Activated naive CD4-positive, alpha-beta T cell treated with anti-CD3 and anti-CD28 coated beads for 36 hours (primary cell): ENCODE measurements around the gene PDZRN4. TPM values are rescaled to one million over a fixed set of nuclear protein-coding genes. Genes with fewer than 3 reads are reported as not detected.
"Not testable (repeated sequence)": the region's sequence is repeated elsewhere in the genome, so short reads cannot be mapped to it uniquely, and the experiment has no call there.

Source experiments
- CTCF ChIA-PET: fragments of 350-600 bp; sonication (Branson Sonifier 250); formaldehyde crosslinking; loops from one replicate; lab custom pipeline; 2021; ENCODE audit warnings: antibody characterized with exemption; lab: Charles Lee
- DNase-seq: peaks from one replicate; pipeline ENCODE4 v3.0.0-alpha.2; 2020
- H3K27ac Mint-ChIP-seq: one replicate; pipeline ENCODE4 v1.8.0; 2021; ENCODE audit warnings: mild to moderate bottlenecking, mixed read lengths
- H3K27me3 Mint-ChIP-seq: one replicate; pipeline ENCODE4 v1.8.0; 2021; ENCODE audit warnings: low read depth, mixed read lengths
- H3K36me3 Mint-ChIP-seq: one replicate; pipeline ENCODE4 v1.8.0; 2021; ENCODE audit warnings: low read depth, mixed read lengths
- H3K4me1 Mint-ChIP-seq: one replicate; pipeline ENCODE4 v1.8.0; 2021; ENCODE audit warnings: low read depth, mixed read lengths
- H3K4me3 Mint-ChIP-seq: one replicate; pipeline ENCODE4 v1.8.0; 2021; ENCODE audit warnings: mild to moderate bottlenecking, moderate library complexity, mixed read lengths
- H3K9me3 Mint-ChIP-seq: one replicate; pipeline ENCODE4 v1.8.0; 2021; ENCODE audit warnings: mixed read lengths
- intact Hi-C: fragments of 100-400 bp; cut with micrococcal nuclease; formaldehyde crosslinking; loops from one replicate; pipeline ENCODE4 v1.15.1; 2023
- total RNA-seq, 2 experiments: library from RNA; stranded (reverse); gene quantifications; one replicate each; pipeline ENCODE4 v1.2.3, GENCODE V29; 2021

Gene PDZRN4
- total RNA-seq, 2 experiments from 2014 or later: not detected

DNA sequence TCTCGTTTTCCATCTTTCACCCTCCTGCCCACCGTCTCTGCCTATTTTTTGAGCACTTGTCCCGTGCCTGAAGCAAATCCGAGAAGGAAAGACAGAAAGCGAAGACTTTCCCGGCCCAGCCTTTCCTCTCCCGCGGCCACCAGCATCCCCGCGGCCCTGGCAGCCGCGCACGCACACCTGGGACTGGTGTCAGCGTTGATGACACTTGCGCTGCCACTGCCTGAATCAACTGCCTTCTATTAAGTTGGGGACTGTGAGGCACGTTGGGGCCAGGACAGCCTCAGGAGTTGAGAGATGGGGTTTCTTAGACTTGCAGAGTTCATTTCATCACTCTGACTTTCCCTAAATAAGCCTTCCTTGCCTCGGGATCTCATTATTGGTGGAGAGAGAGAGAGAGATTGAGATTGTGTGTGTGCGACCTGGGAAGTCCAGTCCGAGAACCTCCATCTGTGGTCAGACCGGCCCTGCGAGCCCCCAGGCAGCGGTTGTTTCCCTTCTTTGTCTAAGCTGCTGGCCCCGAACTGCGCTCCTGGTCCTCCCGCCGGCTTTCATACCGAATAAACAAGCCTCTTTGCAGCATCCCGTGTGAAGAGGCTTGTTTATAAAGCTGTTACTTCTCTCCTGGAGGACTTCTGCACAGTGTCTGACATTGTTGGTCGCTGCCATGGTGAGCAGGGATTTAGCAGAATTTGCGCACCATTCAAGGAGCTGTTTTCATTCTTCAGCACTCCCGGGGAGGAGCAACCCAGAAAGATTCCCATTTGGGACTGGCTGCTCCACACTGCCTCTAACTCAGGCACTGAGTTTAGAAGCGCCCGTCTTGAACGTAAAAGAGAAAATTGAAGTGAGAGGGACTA, 1.5 kb downstream of the PDZRN4 start:
- Mint-ChIP-seq H3K4me1 (peaks cover 10% of the 10 kb centered on the region), H3K27ac (no peak overlapping the region), H3K9me3 (no peaks in the 10 kb centered on the region), H3K27me3 (peaks cover 30% of the 10 kb centered on the region), H3K4me3 (no peak overlapping the region), H3K36me3 (peaks cover 4% of the 10 kb centered on the region)
- intact Hi-C loops: no loop called here
- CTCF ChIA-PET: no interaction called here
- DNase-seq: no peak

DNA sequence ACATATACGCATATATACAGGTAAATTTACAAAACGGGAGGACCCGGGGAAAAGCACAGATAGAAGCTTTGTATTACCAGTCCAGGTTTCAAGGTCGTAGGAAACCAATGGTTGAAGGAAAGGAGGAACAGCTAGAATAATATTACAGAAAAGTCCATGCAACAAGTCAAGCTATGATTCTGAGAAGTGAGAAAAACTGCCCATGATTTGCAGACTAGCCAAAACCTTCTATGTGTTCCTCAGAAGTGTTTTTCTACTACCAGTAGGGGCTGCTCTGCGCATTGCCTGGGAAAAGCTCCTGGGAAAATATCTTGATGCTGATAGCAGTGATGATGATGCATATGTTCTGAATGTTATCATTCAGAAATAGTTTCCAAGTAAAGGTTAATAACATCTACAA, 2.2 kb downstream of the PDZRN4 start:
- intact Hi-C loops: no loop called here
- H3K27me3 Mint-ChIP-seq: peaks cover 27% of the 10 kb centered on the region
- no peaks in the 10 kb centered on the region for H3K9me3 Mint-ChIP-seq
- no peak overlapping the region for H3K4me3 Mint-ChIP-seq
- CTCF ChIA-PET: no interaction called here
- H3K4me1 Mint-ChIP-seq: peaks cover 10% of the 10 kb centered on the region
- DNase-seq: no peak
- peaks cover 4% of the 10 kb centered on the region for H3K36me3 Mint-ChIP-seq
- no peak overlapping the region for H3K27ac Mint-ChIP-seq

DNA sequence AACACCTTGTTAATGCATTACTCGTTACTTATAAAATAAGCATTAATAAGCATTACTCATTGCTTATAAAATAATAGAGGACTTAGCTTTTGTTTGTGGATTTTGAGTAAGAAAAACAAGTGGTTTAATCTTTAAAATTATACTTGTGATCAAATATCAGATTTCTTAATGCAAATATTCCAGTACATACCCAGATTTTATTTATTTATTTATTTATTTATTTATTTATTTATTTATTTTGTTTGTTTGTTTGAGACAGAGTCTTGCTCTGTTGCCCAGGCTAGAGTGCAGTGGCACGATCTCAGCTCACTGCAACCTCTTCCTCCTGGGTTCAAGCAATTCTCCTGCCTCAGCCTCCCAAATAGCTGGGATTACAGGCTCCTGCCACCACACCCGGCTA, 3.4 kb downstream of the PDZRN4 start:
- H3K27ac Mint-ChIP-seq, intact Hi-C loops: not testable (repeated sequence)

DNA sequence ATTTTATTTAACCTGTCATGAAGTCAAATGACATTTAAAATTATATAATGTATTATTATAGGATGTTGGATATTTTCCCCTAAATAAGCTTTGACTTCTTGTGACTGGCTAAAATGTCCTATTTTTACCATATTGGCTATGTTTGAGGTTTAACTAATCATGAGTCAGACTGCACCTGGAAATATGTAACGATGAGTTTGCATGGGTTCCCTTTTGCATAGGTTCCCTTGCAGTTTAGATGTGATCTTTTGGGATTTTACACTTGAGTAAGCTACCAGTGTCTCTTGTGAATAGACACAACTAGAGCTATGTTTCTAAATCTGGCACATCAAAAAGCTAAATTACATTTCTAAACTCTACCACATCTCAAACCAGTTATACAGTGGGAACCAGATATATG, 5.2 kb downstream of the PDZRN4 start:
- no peak for DNase-seq
- H3K36me3 Mint-ChIP-seq: peaks cover 2% of the 10 kb centered on the region
- H3K4me1 Mint-ChIP-seq: peaks cover 5% of the 10 kb centered on the region
- CTCF ChIA-PET: no interaction called here
- intact Hi-C loops: no loop called here
- H3K9me3 Mint-ChIP-seq: no peaks in the 10 kb centered on the region
- H3K4me3 Mint-ChIP-seq: no peak overlapping the region
- H3K27ac Mint-ChIP-seq: no peak overlapping the region
- H3K27me3 Mint-ChIP-seq: peaks cover 16% of the 10 kb centered on the region

More for the DNA sequence above, 3.4 kb downstream of the PDZRN4 start:
- H3K36me3 Mint-ChIP-seq, H3K4me3 Mint-ChIP-seq, DNase-seq, H3K9me3 Mint-ChIP-seq, CTCF ChIA-PET: not testable (repeated sequence)
- peaks cover 10% of the 10 kb centered on the region for H3K4me1 Mint-ChIP-seq
- peaks cover 27% of the 10 kb centered on the region for H3K27me3 Mint-ChIP-seq

GRCh38 chr12:41202051-41202450, 13.9 kb downstream of the PDZRN4 start:
- Mint-ChIP-seq H3K27ac (no peak overlapping the region), H3K36me3 (no peaks in the 10 kb centered on the region), H3K4me1 (no peaks in the 10 kb centered on the region), H3K27me3 (no peaks in the 10 kb centered on the region), H3K9me3 (no peaks in the 10 kb centered on the region), H3K4me3 (no peak overlapping the region)
- no peak for DNase-seq
- CTCF ChIA-PET: interaction anchor here (0.6 kb wide), 2 partner anchors 17 to 724 kb away, joined by 3 read pairs; no protein-coding TSS in a partner anchor
- intact Hi-C loops: no loop called here

GRCh38 chr12:41205070-41205709, 17.1 kb downstream of the PDZRN4 start:
- intact Hi-C loops: no loop called here
- CTCF ChIA-PET: interaction anchor here (0.6 kb wide), 1 partner anchor 782 kb away, joined by 4 read pairs; no protein-coding TSS in a partner anchor
- no peak overlapping the region for H3K27ac Mint-ChIP-seq
- H3K4me1 Mint-ChIP-seq: no peaks in the 10 kb centered on the region
- no peaks in the 10 kb centered on the region for H3K27me3 Mint-ChIP-seq
- no peaks in the 10 kb centered on the region for H3K36me3 Mint-ChIP-seq
- DNase-seq: no peak
- H3K9me3 Mint-ChIP-seq: no peaks in the 10 kb centered on the region
- no peak overlapping the region for H3K4me3 Mint-ChIP-seq

DNA sequence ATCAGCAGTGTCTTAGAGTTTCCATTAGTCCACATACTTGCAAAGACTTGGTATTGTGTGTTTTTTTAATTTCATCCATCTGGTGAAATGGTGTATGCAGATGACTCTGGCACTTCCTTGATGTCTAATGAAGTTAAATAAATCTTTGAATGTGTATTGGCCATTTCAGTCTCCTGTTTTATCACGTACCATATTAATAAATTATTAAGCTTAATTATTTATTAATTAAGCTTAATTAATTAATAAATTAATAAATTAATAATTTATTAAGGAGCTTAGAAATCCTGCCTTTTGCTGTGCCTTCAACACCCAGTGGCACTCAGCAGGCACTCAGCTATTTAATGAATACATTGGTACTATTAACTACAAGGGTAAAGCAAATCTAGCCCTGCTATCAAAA, 18.2 kb downstream of the PDZRN4 start:
- Mint-ChIP-seq H3K4me1 (no peaks in the 10 kb centered on the region), H3K27ac (no peak overlapping the region), H3K27me3 (no peaks in the 10 kb centered on the region), H3K9me3 (no peaks in the 10 kb centered on the region), H3K4me3 (no peak overlapping the region), H3K36me3 (no peaks in the 10 kb centered on the region)
- no peak for DNase-seq
- intact Hi-C loops: no loop called here
- CTCF ChIA-PET: interaction anchor here (0.6 kb wide), 1 partner anchor 1159 kb away, joined by 3 read pairs; no protein-coding TSS in a partner anchor

GRCh38 chr12:41211448-41211847, 23.3 kb downstream of the PDZRN4 start:
- no peak for DNase-seq
- intact Hi-C loops: no loop called here
- H3K4me3 Mint-ChIP-seq: no peak overlapping the region
- H3K9me3 Mint-ChIP-seq: no peaks in the 10 kb centered on the region
- no peaks in the 10 kb centered on the region for H3K36me3 Mint-ChIP-seq
- H3K27ac Mint-ChIP-seq: no peak overlapping the region
- no peaks in the 10 kb centered on the region for H3K4me1 Mint-ChIP-seq
- no peaks in the 10 kb centered on the region for H3K27me3 Mint-ChIP-seq
- CTCF ChIA-PET: interaction anchor here (0.5 kb wide), 1 partner anchor 1029 kb away, joined by 3 read pairs; no protein-coding TSS in a partner anchor

DNA sequence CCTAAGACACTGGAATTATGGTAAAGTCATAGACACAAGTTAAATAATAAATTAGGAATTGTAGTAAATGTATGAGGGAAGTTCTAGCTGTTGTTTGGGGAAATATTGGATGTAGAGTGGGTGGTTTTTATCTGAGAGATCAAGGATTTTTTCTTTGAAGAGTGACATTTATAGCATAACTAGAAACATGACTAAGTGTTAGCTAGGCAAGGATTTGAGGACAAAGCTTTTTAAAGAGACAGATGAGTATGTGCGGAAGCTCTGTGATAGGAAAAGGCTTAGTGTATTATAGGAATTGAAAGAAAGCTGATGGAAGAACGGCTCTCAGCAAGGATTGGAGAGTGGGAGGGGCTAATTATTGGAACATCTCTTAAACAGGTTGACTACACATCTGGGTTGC, 24.5 kb downstream of the PDZRN4 start:
- Mint-ChIP-seq H3K4me3 (no peak overlapping the region), H3K27ac (no peak overlapping the region), H3K4me1 (no peaks in the 10 kb centered on the region), H3K9me3 (no peaks in the 10 kb centered on the region), H3K36me3 (no peaks in the 10 kb centered on the region), H3K27me3 (no peaks in the 10 kb centered on the region)
- intact Hi-C loops: no loop called here
- CTCF ChIA-PET: no interaction called here
- no peak for DNase-seq

GRCh38 chr12:41213107-41213506, 25.0 kb downstream of the PDZRN4 start:
- H3K9me3 Mint-ChIP-seq: no peaks in the 10 kb centered on the region
- no peaks in the 10 kb centered on the region for H3K27me3 Mint-ChIP-seq
- no peak overlapping the region for H3K27ac Mint-ChIP-seq
- DNase-seq: no peak
- no peak overlapping the region for H3K4me3 Mint-ChIP-seq
- H3K36me3 Mint-ChIP-seq: no peaks in the 10 kb centered on the region
- intact Hi-C loops: no loop called here
- no peaks in the 10 kb centered on the region for H3K4me1 Mint-ChIP-seq
- CTCF ChIA-PET: no interaction called here

DNA sequence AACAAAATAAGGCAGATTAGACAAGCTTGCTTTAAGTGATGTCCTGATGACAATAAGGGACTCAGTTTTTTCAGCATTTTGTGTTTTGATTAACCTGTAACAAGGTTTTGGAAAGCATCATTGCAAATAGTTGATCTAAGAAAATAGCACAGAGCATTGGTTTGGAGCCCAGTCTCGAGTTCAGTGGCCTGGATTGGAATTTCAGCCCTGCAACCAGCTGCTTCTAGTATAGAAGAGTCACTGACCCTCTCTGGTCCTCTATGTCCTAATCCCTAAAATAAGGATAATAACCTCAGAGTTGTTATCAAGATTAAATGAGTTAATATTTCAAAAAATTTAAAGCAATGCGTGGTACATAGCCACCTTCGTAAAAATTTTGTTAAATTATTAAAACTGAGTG, 25.5 kb downstream of the PDZRN4 start:
- intact Hi-C loops: no loop called here
- DNase-seq: no peak
- no peak overlapping the region for H3K4me3 Mint-ChIP-seq
- CTCF ChIA-PET: no interaction called here
- H3K9me3 Mint-ChIP-seq: no peaks in the 10 kb centered on the region
- H3K27ac Mint-ChIP-seq: no peak overlapping the region
- H3K27me3 Mint-ChIP-seq: no peaks in the 10 kb centered on the region
- H3K36me3 Mint-ChIP-seq: no peaks in the 10 kb centered on the region
- H3K4me1 Mint-ChIP-seq: no peaks in the 10 kb centered on the region

DNA sequence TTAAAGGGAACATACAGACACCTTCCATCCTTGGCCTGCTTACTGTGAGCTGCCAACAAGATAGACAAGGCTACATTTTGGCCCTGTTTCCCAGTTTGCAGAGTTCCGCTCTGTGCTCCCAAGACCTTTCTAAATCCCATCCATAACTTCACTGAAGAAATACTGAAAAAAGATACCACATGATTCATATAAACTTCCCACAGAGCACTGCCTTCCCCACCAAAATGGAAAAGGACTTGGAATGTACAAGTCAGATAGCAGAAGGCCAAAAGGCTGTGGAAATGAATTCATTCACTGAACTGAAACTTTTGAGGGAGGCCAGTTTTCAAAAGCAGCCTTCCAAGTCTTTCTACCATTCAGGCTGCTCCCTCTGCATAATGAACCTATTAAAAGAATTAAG, 29.6 kb downstream of the PDZRN4 start:
- intact Hi-C loops: no loop called here
- no peak for DNase-seq
- CTCF ChIA-PET: no interaction called here
- no peak overlapping the region for H3K27ac Mint-ChIP-seq
- no peaks in the 10 kb centered on the region for H3K9me3 Mint-ChIP-seq
- no peaks in the 10 kb centered on the region for H3K27me3 Mint-ChIP-seq
- no peaks in the 10 kb centered on the region for H3K36me3 Mint-ChIP-seq
- H3K4me3 Mint-ChIP-seq: no peak overlapping the region
- no peaks in the 10 kb centered on the region for H3K4me1 Mint-ChIP-seq

DNA sequence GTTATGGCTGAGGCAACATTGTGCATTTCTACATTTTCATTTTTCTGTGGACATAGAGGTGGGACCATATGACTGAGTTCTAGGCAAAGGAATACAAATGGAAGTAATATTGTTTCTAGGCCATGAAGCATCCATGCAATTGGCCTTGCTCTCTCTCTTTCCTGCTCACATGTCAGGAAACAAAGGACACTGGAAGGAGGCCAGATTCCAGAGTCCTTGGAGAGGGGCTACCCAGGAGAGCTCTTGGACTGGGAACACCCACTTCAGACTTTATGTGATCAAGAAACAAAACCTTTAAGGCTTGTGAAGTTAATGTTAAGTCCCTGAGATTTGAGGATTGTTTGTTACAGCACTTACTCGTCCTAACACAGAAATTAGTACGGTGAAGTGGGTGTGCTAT, 32.8 kb downstream of the PDZRN4 start:
- no peak overlapping the region for H3K27ac Mint-ChIP-seq
- H3K9me3 Mint-ChIP-seq: no peaks in the 10 kb centered on the region
- no peaks in the 10 kb centered on the region for H3K4me1 Mint-ChIP-seq
- H3K4me3 Mint-ChIP-seq: no peak overlapping the region
- CTCF ChIA-PET: no interaction called here
- H3K36me3 Mint-ChIP-seq: no peaks in the 10 kb centered on the region
- no peak for DNase-seq
- no peaks in the 10 kb centered on the region for H3K27me3 Mint-ChIP-seq
- intact Hi-C loops: no loop called here
